GM23338 (cell line): ENCODE data around the gene CYP3A5. TPM values are rescaled to one million over a fixed set of nuclear protein-coding genes. Genes with fewer than 3 reads are reported as not detected.

ENCODE experiments used
- ATAC-seq: fragments of 200-7000 bp; cut with Tn5 transposase; 3 replicates; pipeline ENCODE4 v1.9.1; 2020
- DNase-seq: peaks from one replicate; pipeline ENCODE4 v3.0.0-alpha.2; 2015; ENCODE audit warnings: low spot score
- H2AFZ ChIP-seq: fragments of 200-600 bp; sonication (generic); 2 replicates; pipeline ENCODE4 v1.8.0; 2016; ENCODE audit warnings: antibody characterized with exemption, mild to moderate bottlenecking, moderate library complexity
- H3F3A ChIP-seq: fragments of 200-600 bp; sonication (generic); replicated peaks from 2 replicates; pipeline ENCODE4 v1.8.0; 2017; ENCODE audit warnings: antibody characterized with exemption, mixed run types, low read depth
- H3K27ac ChIP-seq: fragments of 200-600 bp; sonication (generic); 2 replicates; pipeline ENCODE4 v1.6.1; 2016; ENCODE audit warnings: low read depth
- H3K27me3 ChIP-seq: fragments of 200-600 bp; sonication (generic); 2 replicates; pipeline ENCODE4 v1.8.0; 2016; ENCODE audit warnings: mild to moderate bottlenecking, mixed run types, moderate library complexity; ENCODE audit not compliant: insufficient read depth
- H3K36me3 ChIP-seq: fragments of 200-600 bp; sonication (generic); 2 replicates; pipeline ENCODE4 v1.8.0; 2016; ENCODE audit warnings: mild to moderate bottlenecking; ENCODE audit not compliant: insufficient read depth
- H3K4me1 ChIP-seq: fragments of 200-600 bp; sonication (generic); 2 replicates; pipeline ENCODE4 v1.8.0; 2016; ENCODE audit warnings: mild to moderate bottlenecking, moderate library complexity; ENCODE audit not compliant: insufficient read depth
- H3K4me2 ChIP-seq: fragments of 200-600 bp; sonication (generic); 2 replicates; pipeline ENCODE4 v1.7.1; 2017; ENCODE audit warnings: mixed run types
- H3K4me3 ChIP-seq: fragments of 200-600 bp; sonication (generic); 2 replicates; pipeline ENCODE4 v1.6.1; 2016; ENCODE audit warnings: mixed run types
- H3K79me2 ChIP-seq: fragments of 200-600 bp; sonication (generic); replicated peaks from 2 replicates; pipeline ENCODE4 v1.8.0; 2017; ENCODE audit warnings: mild to moderate bottlenecking; ENCODE audit not compliant: insufficient read depth
- H3K9me2 ChIP-seq: fragments of 200-600 bp; sonication (generic); 2 replicates; pipeline ENCODE4 v1.8.0; 2017; ENCODE audit not compliant: insufficient read depth
- H4K20me1 ChIP-seq: fragments of 200-600 bp; sonication (generic); replicated peaks from 2 replicates; pipeline ENCODE4 v1.8.0; 2017; ENCODE audit warnings: mild to moderate bottlenecking; ENCODE audit not compliant: insufficient read depth
- H3K27ac Mint-ChIP-seq: 2 replicates; pipeline ENCODE4 v1.8.0; 2020; ENCODE audit warnings: inconsistent platforms, mild to moderate bottlenecking, moderate library complexity, mixed read lengths
- H3K27me3 Mint-ChIP-seq: 3 replicates; pipeline ENCODE4 v1.8.0; 2022; ENCODE audit warnings: low read depth, mild to moderate bottlenecking, moderate library complexity, mixed read lengths, inconsistent platforms; ENCODE audit not compliant: insufficient read depth, poor library complexity
- H3K36me3 Mint-ChIP-seq: 3 replicates; pipeline ENCODE4 v1.8.0; 2021; ENCODE audit warnings: low read depth, mild to moderate bottlenecking, inconsistent platforms, moderate library complexity, mixed read lengths
- H3K4me1 Mint-ChIP-seq: 3 replicates; pipeline ENCODE4 v1.8.0; 2020; ENCODE audit warnings: mild to moderate bottlenecking, inconsistent platforms, mixed read lengths
- H3K4me3 Mint-ChIP-seq: 3 replicates; pipeline ENCODE4 v1.8.0; 2021; ENCODE audit warnings: moderate library complexity, mild to moderate bottlenecking, inconsistent platforms, mixed read lengths
- H3K9me3 Mint-ChIP-seq: 3 replicates; pipeline ENCODE4 v1.8.0; 2020; ENCODE audit warnings: moderate library complexity, mild to moderate bottlenecking, inconsistent platforms, mixed read lengths
- EZH2 ChIP-seq: fragments of 200-600 bp; sonication (generic); IDR thresholded peaks from one replicate; pipeline ENCODE4 v1.8.0; 2017; ENCODE audit warnings: antibody characterized with exemption, mild to moderate bottlenecking, low read depth; ENCODE audit not compliant: unreplicated experiment
- JUNB ChIP-seq: IDR thresholded peaks from one replicate; pipeline ENCODE4 v1.6.1; 2016; ENCODE audit warnings: antibody characterized with exemption; ENCODE audit not compliant: unreplicated experiment
- NANOG ChIP-seq: IDR thresholded peaks from 2 replicates; pipeline ENCODE4 v1.6.1; 2016; ENCODE audit warnings: antibody characterized with exemption, borderline replicate concordance
- POLR2AphosphoS5 ChIP-seq: IDR thresholded peaks from 2 replicates; pipeline ENCODE4 v1.6.1; 2016; ENCODE audit warnings: antibody characterized with exemption, low read depth
- STAT1 ChIP-seq: IDR thresholded peaks from one replicate; pipeline ENCODE4 v1.6.1; 2016; ENCODE audit warnings: antibody characterized with exemption; ENCODE audit not compliant: unreplicated experiment
- ZNF114 ChIP-seq: fragments of 250-450 bp; sonication (Bioruptor Pico); IDR thresholded peaks from 2 replicates; pipeline ENCODE4 v1.5.0; 2020; ENCODE audit warnings: mild to moderate bottlenecking, moderate library complexity
- ZNF331 ChIP-seq: fragments of 250-450 bp; sonication (Bioruptor Pico); IDR thresholded peaks from 2 replicates; pipeline ENCODE4 v1.5.0; 2020; ENCODE audit warnings: low read depth, mild to moderate bottlenecking, moderate library complexity
- ZNF462 ChIP-seq: fragments of 250-450 bp; sonication (Bioruptor Pico); IDR thresholded peaks from 2 replicates; pipeline ENCODE4 v1.5.0; 2020; ENCODE audit warnings: mild to moderate bottlenecking, moderate library complexity
- polyA plus RNA-seq: library from polyadenylated mRNA; unstranded; fragments of >200 nt; fragmentation: Nextera tagmentation; extraction: Ambion mirVana; gene quantifications from 2 replicates; pipeline ENCODE4 v1.2.1, GENCODE V29; 2016
- total RNA-seq: library from RNA; depleted of rRNA; stranded (reverse); fragments of >200 nt; shearing (Covaris generic); gene quantifications from 2 replicates; pipeline ENCODE4 v1.2.3, GENCODE V29; 2014
- TF ChIP-seq, protein P1 (sequence below): IDR thresholded peaks from one replicate; pipeline ENCODE4 v1.6.1; 2018; ENCODE audit warnings: antibody characterized with exemption; ENCODE audit not compliant: unreplicated experiment

The CYP3A5 gene
- total and polyA plus RNA-seq, 2 experiments from 2014 or later, result 1.2 TPM; not detected in 1

DNA sequence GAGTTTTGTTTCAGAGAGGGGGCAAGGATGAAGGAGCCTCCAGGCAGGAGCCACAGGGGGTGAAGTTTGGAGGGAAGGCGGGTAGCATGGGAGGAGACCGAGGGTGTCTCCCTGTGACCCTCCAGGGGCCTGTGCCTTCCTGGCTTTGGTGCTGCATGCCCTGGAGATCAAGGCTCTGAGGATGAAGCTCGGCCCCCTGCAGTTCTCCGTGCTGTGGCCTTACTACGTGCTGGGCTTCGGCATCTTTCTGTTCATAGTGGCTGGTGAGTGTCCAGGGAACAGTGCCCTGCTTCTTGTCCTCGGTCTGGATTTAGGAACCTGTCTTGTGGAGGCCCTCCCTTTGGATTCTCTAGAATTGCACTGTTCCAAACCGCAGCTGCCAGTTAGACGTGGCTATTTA, 72.2 kb downstream of the CYP3A5 start:
- H3F3A ChIP-seq, result no peaks in the 10 kb centered on the region
- TF ChIP-seq EZH2 (no peak), ZNF331 (no peak), ZNF114 (CRISPR knock-in tag) (no peak), STAT1 (no peak), POLR2AphosphoS5 (no peak), JUNB (no peak), NANOG (no peak), ZNF462 (CRISPR knock-in tag) (no peak)
- TF ChIP-seq, protein P1, sequence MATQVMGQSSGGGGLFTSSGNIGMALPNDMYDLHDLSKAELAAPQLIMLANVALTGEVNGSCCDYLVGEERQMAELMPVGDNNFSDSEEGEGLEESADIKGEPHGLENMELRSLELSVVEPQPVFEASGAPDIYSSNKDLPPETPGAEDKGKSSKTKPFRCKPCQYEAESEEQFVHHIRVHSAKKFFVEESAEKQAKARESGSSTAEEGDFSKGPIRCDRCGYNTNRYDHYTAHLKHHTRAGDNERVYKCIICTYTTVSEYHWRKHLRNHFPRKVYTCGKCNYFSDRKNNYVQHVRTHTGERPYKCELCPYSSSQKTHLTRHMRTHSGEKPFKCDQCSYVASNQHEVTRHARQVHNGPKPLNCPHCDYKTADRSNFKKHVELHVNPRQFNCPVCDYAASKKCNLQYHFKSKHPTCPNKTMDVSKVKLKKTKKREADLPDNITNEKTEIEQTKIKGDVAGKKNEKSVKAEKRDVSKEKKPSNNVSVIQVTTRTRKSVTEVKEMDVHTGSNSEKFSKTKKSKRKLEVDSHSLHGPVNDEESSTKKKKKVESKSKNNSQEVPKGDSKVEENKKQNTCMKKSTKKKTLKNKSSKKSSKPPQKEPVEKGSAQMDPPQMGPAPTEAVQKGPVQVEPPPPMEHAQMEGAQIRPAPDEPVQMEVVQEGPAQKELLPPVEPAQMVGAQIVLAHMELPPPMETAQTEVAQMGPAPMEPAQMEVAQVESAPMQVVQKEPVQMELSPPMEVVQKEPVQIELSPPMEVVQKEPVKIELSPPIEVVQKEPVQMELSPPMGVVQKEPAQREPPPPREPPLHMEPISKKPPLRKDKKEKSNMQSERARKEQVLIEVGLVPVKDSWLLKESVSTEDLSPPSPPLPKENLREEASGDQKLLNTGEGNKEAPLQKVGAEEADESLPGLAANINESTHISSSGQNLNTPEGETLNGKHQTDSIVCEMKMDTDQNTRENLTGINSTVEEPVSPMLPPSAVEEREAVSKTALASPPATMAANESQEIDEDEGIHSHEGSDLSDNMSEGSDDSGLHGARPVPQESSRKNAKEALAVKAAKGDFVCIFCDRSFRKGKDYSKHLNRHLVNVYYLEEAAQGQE, result no peak
- Mint-ChIP-seq H3K4me3 (no peak overlapping the region), H3K27ac (no peak overlapping the region), H3K27me3 (peaks cover 1% of the 10 kb centered on the region), H3K4me1 (no peaks in the 10 kb centered on the region), H3K36me3 (no peaks in the 10 kb centered on the region), H3K9me3 (no peaks in the 10 kb centered on the region)
- DNase-seq (no peak), ATAC-seq (no peak)
- H3K27ac ChIP-seq, result no peak overlapping the region
- H3K79me2 ChIP-seq, result no peaks in the 10 kb centered on the region
- H3K4me1 ChIP-seq, result no peaks in the 10 kb centered on the region
- no peaks in the 10 kb centered on the region for H3K36me3 ChIP-seq
- H3K27me3 ChIP-seq, result no peaks in the 10 kb centered on the region
- no peak overlapping the region for H2AFZ ChIP-seq
- H4K20me1 ChIP-seq, result no peaks in the 10 kb centered on the region
- H3K4me2 ChIP-seq, result no peak overlapping the region
- H3K9me2 ChIP-seq, result no peaks in the 10 kb centered on the region
- no peak overlapping the region for H3K4me3 ChIP-seq
